HG03025 (cell line): ENCODE measurements around the gene ZNF280C.
A peak's percentile ranks its signal among the peaks of the same experiment; 100 is the strongest.
"Not testable (repeated sequence)": the region's sequence is repeated elsewhere in the genome, so short reads cannot be mapped to it uniquely, and the experiment has no call there.

ENCODE experiments used
- ATAC-seq: cut with Tn5 transposase; IDR thresholded peaks from one replicate; pipeline ENCODE4 v1.9.1; 2021; ENCODE audit warnings: mild to moderate bottlenecking, moderate library complexity; ENCODE audit not compliant: unreplicated experiment, low FRiP score

ZNF280C gene

GRCh38 chrX:130268449-130269170, at the start of gene ZNF280C:
ZNF280C (minus strand) TSS chrX:130268899; CDS start chrX:130260449, 8,450 bp downstream.
- ATAC-seq = peak; percentile 88

GRCh38 chrX:130304587-130305368, 36.1 kb upstream of the ZNF280C start:
- ATAC-seq = no peak

- ATAC-seq = no peak
These were observed 33.3 kb upstream of the ZNF280C start for GRCh38 chrX:130301977-130302376.

GRCh38 chrX:130301405-130301804, 32.7 kb upstream of the ZNF280C start:
- no peak for ATAC-seq

GRCh38 chrX:130300010-130300282, 31.2 kb upstream of the ZNF280C start:
- ATAC-seq = no peak

GRCh38 chrX:130299279-130300009, 30.7 kb upstream of the ZNF280C start:
- no peak for ATAC-seq

- ATAC-seq = no peak
These were observed 28.0 kb upstream of the ZNF280C start for GRCh38 chrX:130296743-130297142.

GRCh38 chrX:130296297-130296678, 27.6 kb upstream of the ZNF280C start:
- ATAC-seq = no peak

GRCh38 chrX:130295519-130296296, 27.0 kb upstream of the ZNF280C start:
- ATAC-seq = no peak

- ATAC-seq = no peak
These were observed 18.5 kb upstream of the ZNF280C start for GRCh38 chrX:130287071-130287770.

- no peak for ATAC-seq
These were observed 17.0 kb upstream of the ZNF280C start for GRCh38 chrX:130285710-130286109.

- ATAC-seq = no peak
These were observed 16.4 kb upstream of the ZNF280C start for GRCh38 chrX:130285069-130285620.

- no peak for ATAC-seq
These were observed 13.5 kb upstream of the ZNF280C start for GRCh38 chrX:130282151-130282550.

GRCh38 chrX:130280901-130281300, 12.2 kb upstream of the ZNF280C start:
- ATAC-seq = no peak

GRCh38 chrX:130272253-130272652, 3.6 kb upstream of the ZNF280C start:
- not testable (repeated sequence) for ATAC-seq

GRCh38 chrX:130269391-130269790, 692 bp upstream of the ZNF280C start:
- ATAC-seq = not testable (repeated sequence)

- ATAC-seq = peak; percentile 5
These were observed 697 bp downstream of the ZNF280C start for GRCh38 chrX:130267956-130268448.

- no peak for ATAC-seq
These were observed 4.1 kb downstream of the ZNF280C start for GRCh38 chrX:130264573-130264972.

GRCh38 chrX:130263016-130263415, 5.7 kb downstream of the ZNF280C start:
- ATAC-seq = no peak

GRCh38 chrX:130262231-130262630, 6.5 kb downstream of the ZNF280C start:
- no peak for ATAC-seq
